ENCODE measurements around the gene UBE3C.

Gene UBE3C

GRCh38 chr7:157111311-157111710 is 27.4 kb upstream of the UBE3C start:
- H3K4me3 ChIP-seq (ENCODE audit: control insufficient read depth, low read depth, low read length), result no peak overlapping the region
- no peak for TF ChIP-seq CTCF (IDR thresholded peaks at IDR 0.05; ENCODE audit: control insufficient read depth, insufficient read depth, low read depth, low read length, missing control alignments)
- no peak for DNase-seq (ENCODE audit: low read depth)

GRCh38 chr7:157112706-157113105 is 26.0 kb upstream of the UBE3C start:
- H3K4me3 ChIP-seq (ENCODE audit: control insufficient read depth, low read depth, low read length), result no peak overlapping the region
- no peak for TF ChIP-seq CTCF (IDR thresholded peaks at IDR 0.05; ENCODE audit: control insufficient read depth, insufficient read depth, low read depth, low read length, missing control alignments)

GRCh38 chr7:157113607-157114006 is 25.1 kb upstream of the UBE3C start:
- DNase-seq (ENCODE audit: low read depth), result no peak
- H3K4me3 ChIP-seq (ENCODE audit: control insufficient read depth, low read depth, low read length), result no peak overlapping the region
- TF ChIP-seq CTCF (IDR thresholded peaks at IDR 0.05; ENCODE audit: control insufficient read depth, insufficient read depth, low read depth, low read length, missing control alignments), result no peak

More at GRCh38 chr7:157112706-157113105, 26.0 kb upstream of the UBE3C start:
- DNase-seq (ENCODE audit: low read depth), result no peak

GRCh38 chr7:157116762-157117161 is 22.0 kb upstream of the UBE3C start:
- TF ChIP-seq CTCF (IDR thresholded peaks at IDR 0.05; ENCODE audit: control insufficient read depth, insufficient read depth, low read depth, low read length, missing control alignments), result no peak
- DNase-seq (ENCODE audit: low read depth), result no peak

GRCh38 chr7:157117796-157118195 is 20.9 kb upstream of the UBE3C start:
- DNase-seq (ENCODE audit: low read depth), result no peak
- no peak for TF ChIP-seq CTCF (IDR thresholded peaks at IDR 0.05; ENCODE audit: control insufficient read depth, insufficient read depth, low read depth, low read length, missing control alignments)
- no peak overlapping the region for H3K4me3 ChIP-seq (ENCODE audit: control insufficient read depth, low read depth, low read length)

More at GRCh38 chr7:157116762-157117161, 22.0 kb upstream of the UBE3C start:
- H3K4me3 ChIP-seq (ENCODE audit: control insufficient read depth, low read depth, low read length), result no peak overlapping the region

- no peak overlapping the region for H3K4me3 ChIP-seq (ENCODE audit: control insufficient read depth, low read depth, low read length)
- TF ChIP-seq CTCF (IDR thresholded peaks at IDR 0.05; ENCODE audit: control insufficient read depth, insufficient read depth, low read depth, low read length, missing control alignments), result no peak
- DNase-seq (ENCODE audit: low read depth), result no peak
Measured at GRCh38 chr7:157120181-157120580, 18.5 kb upstream of the UBE3C start.

- no peak overlapping the region for H3K4me3 ChIP-seq (ENCODE audit: control insufficient read depth, low read depth, low read length)
- TF ChIP-seq CTCF (IDR thresholded peaks at IDR 0.05; ENCODE audit: control insufficient read depth, insufficient read depth, low read depth, low read length, missing control alignments), result no peak
- no peak for DNase-seq (ENCODE audit: low read depth)
Measured at GRCh38 chr7:157121184-157121715, 17.5 kb upstream of the UBE3C start.

Data from AG09309 (cell line).